ENCODE results near the gene IDUA. TPM values are rescaled to one million over a fixed set of nuclear protein-coding genes. Genes with fewer than 3 reads are reported as not detected.

IDUA gene
- total and polyA plus RNA-seq, 2 of the 4 experiments (the other 2 are of a cell fraction), result 0.72 to 12.5 TPM

DNA sequence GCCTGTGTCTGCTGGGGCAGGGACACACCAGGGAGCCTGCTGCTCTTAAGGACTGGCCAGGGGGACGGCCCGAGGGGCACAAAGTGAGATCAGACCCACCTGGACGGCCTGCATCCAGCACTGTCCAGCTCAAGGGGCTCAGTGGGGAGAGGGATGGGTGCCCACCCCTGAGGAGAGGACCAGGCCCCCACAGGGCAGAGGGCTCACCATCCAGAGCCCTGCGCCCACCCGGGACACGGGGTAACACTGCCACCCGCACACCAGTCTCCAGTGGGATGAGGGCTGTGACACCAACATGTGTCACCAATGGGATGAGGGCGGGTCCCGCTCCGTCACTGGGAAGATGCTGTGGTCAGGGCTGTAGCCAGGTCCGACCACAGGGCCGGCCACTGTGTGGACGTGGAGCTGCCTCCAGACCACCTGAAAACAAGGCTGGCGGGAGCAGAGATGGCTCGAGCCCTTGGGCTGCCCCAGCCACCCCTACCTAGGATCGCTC lies 26.7 kb upstream of the IDUA start:
- Histone ChIP-seq H3K9me3 (ENCODE audit: control insufficient read depth, insufficient read depth, low read length) (no peaks in the 10 kb centered on the region), H3K18ac (ENCODE audit: low read depth, low read length) (no peak overlapping the region), H2AK5ac (ENCODE audit: low read depth, low read length) (no peak overlapping the region), H3K23ac (ENCODE audit: low read depth, low read length) (no peak overlapping the region), H3K56ac (ENCODE audit: extremely low read depth, insufficient read depth, low read length) (no peak overlapping the region), H3K14ac (replicated peaks; ENCODE audit: low read depth, low read length) (no peak overlapping the region), H3K79me1 (ENCODE audit: low read depth in 1 of 2, low read length in 2 of 2) (no peaks in the 10 kb centered on the region), H4K91ac (ENCODE audit: insufficient read depth, low read depth, low read length) (no peak overlapping the region), H3K4me1 (ENCODE audit: control insufficient read depth, insufficient read depth, low read length) (no peaks in the 10 kb centered on the region), H3K4me2 (ENCODE audit: low read depth, low read length) (no peak overlapping the region), H3K27ac (ENCODE audit: insufficient read depth, low read length) (no peak overlapping the region), H3K27me3 (ENCODE audit: control insufficient read depth, insufficient read depth, low read length) (no peaks in the 10 kb centered on the region), H2BK20ac (ENCODE audit: low read depth, low read length) (no peak overlapping the region), H4K8ac (ENCODE audit: low read depth in 2 of 2, low read length in 2 of 2) (no peak overlapping the region), H3K4ac (ENCODE audit: low read depth, low read length) (no peak overlapping the region), H3K9ac (ENCODE audit: low read depth, low read length) (no peak overlapping the region), H4K20me1 (ENCODE audit: insufficient read depth, low read length) (no peaks in the 10 kb centered on the region; the same call in 1 of the 2 replicates), H2AK9ac (replicated peaks; ENCODE audit: low read depth, low read length, poor library complexity) (no peak overlapping the region), H3K36me3 (ENCODE audit: control insufficient read depth, insufficient read depth, low read length) (peaks cover 54% of the 10 kb centered on the region), H3K9me1 (ENCODE audit: insufficient read depth, low read length) (no peaks in the 10 kb centered on the region), H2BK120ac (ENCODE audit: low read depth, low read length) (no peak overlapping the region), H2BK15ac (ENCODE audit: low read depth, low read length) (no peak overlapping the region), H2AFZ (replicated peaks; ENCODE audit: low read length, poor library complexity) (peak overlapping the region; percentile 49), H3K4me3 (ENCODE audit: insufficient read depth, low read depth, low read length) (no peak overlapping the region), H2BK5ac (ENCODE audit: low read depth, low read length, poor library complexity, severe bottlenecking) (no peak overlapping the region), H4K5ac (ENCODE audit: low read depth, low read length) (no peak overlapping the region)
- BruUV-seq (replicated peaks), result no TSS peak
- POLR2A ChIA-PET (ENCODE audit: unreplicated experiment), result no interaction called here
- CTCF ChIA-PET, result no interaction called here
- WGBS, 2 experiments (ENCODE audit: extremely low coverage in 2 of 2, insufficient read length in 1 of 2), result 89% methylated on average over 11 of the region's 16 CpGs; no CpG with 5 or more reads in 1 of the 2 experiments
- intact Hi-C loops (cut with micrococcal nuclease), result no loop called here
- ATAC-seq (ENCODE audit: low read depth), result no peak
- in situ Hi-C loops (cut with MboI; ENCODE audit: low sequenced_read_pairs), result no loop called here
- no peak for DNase-seq
- dilution Hi-C loops (cut with HindIII; ENCODE audit: low sequenced_read_pairs, unreplicated experiment), result no loop called here
- TF ChIP-seq USF2 (IDR thresholded peaks at IDR 0.05; ENCODE audit: low read depth, low read length) (no peak), MXI1 (IDR thresholded peaks at IDR 0.05; ENCODE audit: borderline replicate concordance, low read depth, low read length) (no peak), SMC3 (IDR thresholded peaks at IDR 0.05; ENCODE audit: low read depth, low read length) (no peak), BHLHE40 (IDR thresholded peaks at IDR 0.05; ENCODE audit: low read depth, low read length) (no peak), FOS (IDR thresholded peaks at IDR 0.05; ENCODE audit: low read depth, low read length) (no peak), MAZ (IDR thresholded peaks at IDR 0.05; ENCODE audit: borderline replicate concordance, low read depth, low read length) (no peak), ELK1 (IDR thresholded peaks at IDR 0.05; ENCODE audit: borderline replicate concordance, low read depth, low read length) (no peak), RCOR1 (IDR thresholded peaks at IDR 0.05; ENCODE audit: insufficient replicate concordance, low read length) (no peak), RFX5 (IDR thresholded peaks at IDR 0.05; ENCODE audit: low read depth, low read length) (no peak), CEBPB (IDR thresholded peaks at IDR 0.05; ENCODE audit: low read depth, low read length) (no peak)
- TF ChIP-seq, protein P1, sequence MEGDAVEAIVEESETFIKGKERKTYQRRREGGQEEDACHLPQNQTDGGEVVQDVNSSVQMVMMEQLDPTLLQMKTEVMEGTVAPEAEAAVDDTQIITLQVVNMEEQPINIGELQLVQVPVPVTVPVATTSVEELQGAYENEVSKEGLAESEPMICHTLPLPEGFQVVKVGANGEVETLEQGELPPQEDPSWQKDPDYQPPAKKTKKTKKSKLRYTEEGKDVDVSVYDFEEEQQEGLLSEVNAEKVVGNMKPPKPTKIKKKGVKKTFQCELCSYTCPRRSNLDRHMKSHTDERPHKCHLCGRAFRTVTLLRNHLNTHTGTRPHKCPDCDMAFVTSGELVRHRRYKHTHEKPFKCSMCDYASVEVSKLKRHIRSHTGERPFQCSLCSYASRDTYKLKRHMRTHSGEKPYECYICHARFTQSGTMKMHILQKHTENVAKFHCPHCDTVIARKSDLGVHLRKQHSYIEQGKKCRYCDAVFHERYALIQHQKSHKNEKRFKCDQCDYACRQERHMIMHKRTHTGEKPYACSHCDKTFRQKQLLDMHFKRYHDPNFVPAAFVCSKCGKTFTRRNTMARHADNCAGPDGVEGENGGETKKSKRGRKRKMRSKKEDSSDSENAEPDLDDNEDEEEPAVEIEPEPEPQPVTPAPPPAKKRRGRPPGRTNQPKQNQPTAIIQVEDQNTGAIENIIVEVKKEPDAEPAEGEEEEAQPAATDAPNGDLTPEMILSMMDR (conservative IDR thresholded peaks at IDR 0.05; ENCODE audit: low read depth, low read length), result no peak
